ENCODE results near the gene ETFBKMT. TPM values are rescaled to one million over a fixed set of nuclear protein-coding genes. Genes with fewer than 3 reads are reported as not detected.

ETFBKMT gene
- total RNA-seq, 4 donors from 2014 or later, result 1.8 to 3.4 (median 2.3) TPM

DNA sequence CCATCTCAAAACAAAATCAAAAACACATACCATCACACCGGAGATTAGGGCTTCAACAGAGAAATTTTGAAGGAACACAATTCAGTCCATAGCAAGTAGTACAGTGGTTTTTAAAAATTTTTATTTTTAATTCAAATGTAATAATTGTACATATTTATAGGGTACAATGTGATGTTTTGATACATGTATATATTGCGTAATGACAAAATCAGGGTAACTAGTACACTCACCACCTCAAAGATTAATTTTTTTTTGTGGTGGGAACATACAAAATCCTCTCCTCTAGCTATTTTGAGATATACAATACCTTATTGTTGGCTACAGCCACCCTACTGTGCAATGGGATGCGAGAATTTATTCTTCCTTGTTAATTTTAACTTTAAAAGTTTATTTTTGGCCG, 26.0 kb upstream of the ETFBKMT start:
- intact Hi-C loops (cut with DNase I; ENCODE audit: low total_unique reads), result no loop called here
- no peak overlapping the region for H3K4me3 ChIP-seq (ENCODE audit: low read depth, poor library complexity, severe bottlenecking)
- TF ChIP-seq, protein P1, sequence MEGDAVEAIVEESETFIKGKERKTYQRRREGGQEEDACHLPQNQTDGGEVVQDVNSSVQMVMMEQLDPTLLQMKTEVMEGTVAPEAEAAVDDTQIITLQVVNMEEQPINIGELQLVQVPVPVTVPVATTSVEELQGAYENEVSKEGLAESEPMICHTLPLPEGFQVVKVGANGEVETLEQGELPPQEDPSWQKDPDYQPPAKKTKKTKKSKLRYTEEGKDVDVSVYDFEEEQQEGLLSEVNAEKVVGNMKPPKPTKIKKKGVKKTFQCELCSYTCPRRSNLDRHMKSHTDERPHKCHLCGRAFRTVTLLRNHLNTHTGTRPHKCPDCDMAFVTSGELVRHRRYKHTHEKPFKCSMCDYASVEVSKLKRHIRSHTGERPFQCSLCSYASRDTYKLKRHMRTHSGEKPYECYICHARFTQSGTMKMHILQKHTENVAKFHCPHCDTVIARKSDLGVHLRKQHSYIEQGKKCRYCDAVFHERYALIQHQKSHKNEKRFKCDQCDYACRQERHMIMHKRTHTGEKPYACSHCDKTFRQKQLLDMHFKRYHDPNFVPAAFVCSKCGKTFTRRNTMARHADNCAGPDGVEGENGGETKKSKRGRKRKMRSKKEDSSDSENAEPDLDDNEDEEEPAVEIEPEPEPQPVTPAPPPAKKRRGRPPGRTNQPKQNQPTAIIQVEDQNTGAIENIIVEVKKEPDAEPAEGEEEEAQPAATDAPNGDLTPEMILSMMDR (IDR thresholded peaks at IDR 0.05), result no peak
- TF ChIP-seq POLR2A (IDR thresholded peaks at IDR 0.05), result no peak
- 72 to 79% methylated on average over 4 of the region's 4 CpGs for WGBS, 2 donors
- DNase-seq (ENCODE audit: low spot score in 2 of 2), result peak in 1 of 2 donors; percentile 45

GRCh38 chr12:31634620-31635019, 24.9 kb upstream of the ETFBKMT start:
- intact Hi-C loops (cut with DNase I; ENCODE audit: low total_unique reads), result loop anchor here (5.0 kb wide), 1 partner anchor 232 kb away; no protein-coding TSS in a partner anchor
- WGBS, 2 donors, result 95 to 96% methylated on average over 1 of the region's 1 CpG
- H3K4me3 ChIP-seq (ENCODE audit: low read depth, poor library complexity, severe bottlenecking), result no peak overlapping the region
- DNase-seq (ENCODE audit: low spot score in 2 of 2), result no peak
- TF ChIP-seq POLR2A (IDR thresholded peaks at IDR 0.05), result no peak
- TF ChIP-seq, protein P1 (IDR thresholded peaks at IDR 0.05), result no peak

GRCh38 chr12:31641509-31642090, 17.9 kb upstream of the ETFBKMT start:
- TF ChIP-seq, protein P1 (IDR thresholded peaks at IDR 0.05), result no peak
- TF ChIP-seq POLR2A (IDR thresholded peaks at IDR 0.05), result no peak
- intact Hi-C loops (cut with DNase I; ENCODE audit: low total_unique reads), result no loop called here
- DNase-seq (ENCODE audit: low spot score in 2 of 2), result no peak
- no peak overlapping the region for H3K4me3 ChIP-seq (ENCODE audit: low read depth, poor library complexity, severe bottlenecking)
- 76 to 80% methylated on average over 11 of the region's 11 CpGs for WGBS, 2 donors

- DNase-seq (ENCODE audit: low spot score in 2 of 2), result peak in 1 of 2 donors; percentile 63
- intact Hi-C loops (cut with DNase I; ENCODE audit: low total_unique reads), result no loop called here
- TF ChIP-seq POLR2A (IDR thresholded peaks at IDR 0.05), result no peak
- TF ChIP-seq, protein P1 (IDR thresholded peaks at IDR 0.05), result no peak
- H3K4me3 ChIP-seq (ENCODE audit: low read depth, poor library complexity, severe bottlenecking), result no peak overlapping the region
- 69 to 78% methylated on average over 8 of the region's 8 CpGs for WGBS, 2 donors
Measured at GRCh38 chr12:31644536-31644935, 15.0 kb upstream of the ETFBKMT start.

DNA sequence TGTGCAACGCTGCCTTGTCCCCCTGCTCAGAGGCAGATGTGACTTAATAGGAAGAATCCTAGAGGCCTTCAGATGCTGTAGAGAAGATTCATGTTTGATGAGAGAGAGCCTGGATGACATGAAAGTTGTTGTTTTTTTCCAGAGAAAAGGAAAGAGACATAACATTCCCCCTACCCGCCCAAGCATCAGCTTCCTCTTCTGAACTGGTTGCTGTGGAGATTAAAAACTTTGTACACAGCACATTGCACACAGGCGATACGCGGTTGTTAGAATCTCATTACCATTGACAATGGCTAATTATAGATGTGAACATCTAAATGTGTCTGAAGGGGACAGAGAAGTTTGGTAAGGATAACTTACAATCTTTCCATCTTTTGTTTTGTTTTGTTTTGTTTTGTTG, 13.6 kb upstream of the ETFBKMT start:
- intact Hi-C loops (cut with DNase I; ENCODE audit: low total_unique reads), result no loop called here
- H3K4me3 ChIP-seq (ENCODE audit: low read depth, poor library complexity, severe bottlenecking), result no peak overlapping the region
- DNase-seq (ENCODE audit: low spot score in 2 of 2), result peak in 1 of 2 donors; percentile 21
- TF ChIP-seq, protein P1 (IDR thresholded peaks at IDR 0.05), result no peak
- no peak for TF ChIP-seq POLR2A (IDR thresholded peaks at IDR 0.05)
- WGBS, 2 donors, result 48 to 51% methylated on average over 5 of the region's 5 CpGs

DNA sequence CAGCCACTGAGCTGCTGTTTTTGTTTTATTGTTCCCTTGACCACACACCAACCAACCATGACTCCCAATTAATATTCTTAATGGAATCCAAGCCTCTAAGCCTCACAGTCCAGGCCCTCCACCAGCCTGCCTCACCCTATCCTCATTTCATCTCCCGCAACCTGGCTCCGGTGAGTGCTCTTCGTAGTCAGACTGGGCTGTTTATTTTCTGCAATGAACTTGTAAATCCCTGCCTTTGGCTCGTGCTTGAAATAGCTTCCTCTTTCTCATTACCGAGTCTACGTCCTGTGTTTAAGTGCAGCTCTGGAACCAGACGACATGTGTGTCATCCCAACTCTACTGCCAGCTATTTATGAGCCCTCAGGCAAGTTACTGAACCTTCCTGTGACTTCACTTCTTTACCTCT, 12.4 kb upstream of the ETFBKMT start:
- H3K4me3 ChIP-seq (ENCODE audit: low read depth, poor library complexity, severe bottlenecking), result no peak overlapping the region
- WGBS, 2 donors, result 23 to 24% methylated on average over 7 of the region's 7 CpGs
- intact Hi-C loops (cut with DNase I; ENCODE audit: low total_unique reads), result no loop called here
- DNase-seq (ENCODE audit: low spot score in 2 of 2), result peak in 1 of 2 donors; percentile 70
- TF ChIP-seq, protein P1 (IDR thresholded peaks at IDR 0.05), result no peak
- TF ChIP-seq POLR2A (IDR thresholded peaks at IDR 0.05), result no peak
